Smooth muscle cell of bladder (primary cell): ENCODE data around the gene LY6G6C. TPM values are rescaled to one million over a fixed set of nuclear protein-coding genes. Genes with fewer than 3 reads are reported as not detected.

Experiments
- total RNA-seq: library from RNA; depleted of rRNA; stranded (reverse); fragments of >200 nt; gene quantifications from 2 replicates; pipeline ENCODE4 v1.2.3, GENCODE V29; 2014

Gene LY6G6C
- total RNA-seq: not detected in 2 replicates

GRCh38 chr6:31721351-31722020 lies at the start of gene LY6G6C:
Gene LY6G6C (minus strand): TSS chr6:31721746. CDS start chr6:31721679, 67 bp downstream.

GRCh38 chr6:31762356-31762755 lies 40.8 kb upstream of the LY6G6C start, which contains the start of gene SAPCD1:
Gene SAPCD1 (plus strand): TSS chr6:31762656. CDS start chr6:31763055, 399 bp downstream.

GRCh38 chr6:31739639-31740396 lies 18.3 kb upstream of the LY6G6C start, which contains the start of gene MSH5:
Gene MSH5 (plus strand): TSS chr6:31740005. CDS start chr6:31740467, 462 bp downstream.

GRCh38 chr6:31736021-31736767 lies 14.6 kb upstream of the LY6G6C start, which contains the start of gene CLIC1:
Gene CLIC1 (minus strand): TSS chr6:31736530. CDS start chr6:31736300, 230 bp downstream.

GRCh38 chr6:31728767-31729514 lies 7.4 kb upstream of the LY6G6C start, which contains the start of gene DDAH2:
Gene DDAH2 (minus strand): TSS chr6:31729299. CDS start chr6:31729161, 138 bp downstream.

GRCh38 chr6:31723245-31723979 lies 1.9 kb upstream of the LY6G6C start, which contains the start of gene MPIG6B:
Gene MPIG6B (plus strand): TSS chr6:31723373. CDS start chr6:31723384, 11 bp downstream.

GRCh38 chr6:31715022-31715958 lies 6.3 kb downstream of the LY6G6C start, which contains the start of gene LY6G6D:
Gene LY6G6D (plus strand): TSS chr6:31715348. CDS start chr6:31715356, 8 bp downstream.

GRCh38 chr6:31706599-31706998 lies 14.9 kb downstream of the LY6G6C start, which contains the start of gene LY6G6F:
Gene LY6G6F (plus strand): TSS chr6:31706866. CDS start chr6:31706907, 41 bp downstream.

GRCh38 chr6:31702819-31703716 lies 18.5 kb downstream of the LY6G6C start, which contains the start of gene ABHD16A:
Gene ABHD16A (minus strand): TSS chr6:31703324. CDS start chr6:31703281, 43 bp downstream.

GRCh38 chr6:31680226-31681134 lies 41.1 kb downstream of the LY6G6C start, which contains the start of gene LY6G5C:
Gene LY6G5C (minus strand): TSS chr6:31681067. CDS start chr6:31680373, 694 bp downstream.

GRCh38 chr6:31669676-31670075 lies 51.9 kb downstream of the LY6G6C start, which contains the start of gene LY6G5B:
Gene LY6G5B (plus strand): TSS chr6:31669976. CDS start chr6:31670951, 975 bp downstream.

Other genes with a start within 250 kb of the LY6G6C start
- gene MICB, start 223.6 kb downstream of the LY6G6C start, total RNA-seq: 8.2 and 8.4 TPM in 2 replicates
- not detected in 2 replicates for gene MCCD1, start 192.8 kb downstream of the LY6G6C start, total RNA-seq
- 317 and 461 TPM in 2 replicates for gene DDX39B, start 179.7 kb downstream of the LY6G6C start, total RNA-seq
- gene ATP6V1G2, start 175.1 kb downstream of the LY6G6C start, total RNA-seq: 4.8 and 5.0 TPM in 2 replicates
- gene NFKBIL1, start 174.1 kb downstream of the LY6G6C start, total RNA-seq: 27.3 and 31.5 TPM in 2 replicates
- gene LTA, start 149.5 kb downstream of the LY6G6C start, total RNA-seq: not detected in 2 replicates
- gene TNF, start 146.2 kb downstream of the LY6G6C start, total RNA-seq: not detected in 2 replicates
- not detected in 2 replicates for gene LTB, start 139.3 kb downstream of the LY6G6C start, total RNA-seq
- gene LST1, start 135.5 kb downstream of the LY6G6C start, total RNA-seq: not detected in 2 replicates
- gene NCR3, start 128.7 kb downstream of the LY6G6C start, total RNA-seq: not detected in 2 replicates
- gene AIF1, start 106.5 kb downstream of the LY6G6C start, total RNA-seq: not detected in 2 replicates
- 18.6 and 21.4 TPM in 2 replicates for gene PRRC2A, start 101.0 kb downstream of the LY6G6C start, total RNA-seq
- gene BAG6, start 69.1 kb downstream of the LY6G6C start, total RNA-seq: 64.6 and 88.0 TPM in 2 replicates
- 1.3 and 2.8 TPM in 2 replicates for gene APOM, start 65.9 kb downstream of the LY6G6C start, total RNA-seq
- 17.9 and 23.8 TPM in 2 replicates for gene C6orf47, start 61.0 kb downstream of the LY6G6C start, total RNA-seq
- 13.4 and 14.3 TPM in 2 replicates for gene GPANK1, start 56.7 kb downstream of the LY6G6C start, total RNA-seq
- gene CSNK2B, start 55.7 kb downstream of the LY6G6C start, total RNA-seq: 97.7 and 99.1 TPM in 2 replicates
- 2.1 and 2.6 TPM in 2 replicates for gene LY6G5B, start 51.8 kb downstream of the LY6G6C start, total RNA-seq
- 0.09 and 0.43 TPM in 2 replicates for gene LY6G5C, start 40.7 kb downstream of the LY6G6C start, total RNA-seq
- 65.4 and 70.2 TPM in 2 replicates for gene ABHD16A, start 18.4 kb downstream of the LY6G6C start, total RNA-seq
- not detected in 2 replicates for gene LY6G6F, start 14.9 kb downstream of the LY6G6C start, total RNA-seq
- gene LY6G6D, start 6.4 kb downstream of the LY6G6C start, total RNA-seq: not detected in 2 replicates
- not detected in 2 replicates for gene MPIG6B, start 1.6 kb upstream of the LY6G6C start, total RNA-seq
- 74.1 and 102 TPM in 2 replicates for gene DDAH2, start 7.6 kb upstream of the LY6G6C start, total RNA-seq
- gene CLIC1, start 14.8 kb upstream of the LY6G6C start, total RNA-seq: 529 and 547 TPM in 2 replicates
- gene MSH5, start 18.3 kb upstream of the LY6G6C start, total RNA-seq: 3.2 and 3.3 TPM in 2 replicates
- gene SAPCD1, start 40.9 kb upstream of the LY6G6C start, total RNA-seq: 0.28 TPM in 2 replicates
- 0.14 and 0.28 TPM in 2 replicates for gene VWA7, start 55.6 kb upstream of the LY6G6C start, total RNA-seq
- gene VARS1, start 74.0 kb upstream of the LY6G6C start, total RNA-seq: 36.0 and 38.7 TPM in 2 replicates
- gene LSM2, start 85.2 kb upstream of the LY6G6C start, total RNA-seq: 22.3 and 27.3 TPM in 2 replicates
- 1.7 and 1.9 TPM in 2 replicates for gene HSPA1L, start 93.5 kb upstream of the LY6G6C start, total RNA-seq
- gene HSPA1A, start 93.8 kb upstream of the LY6G6C start, total RNA-seq: 63.6 and 87.8 TPM in 2 replicates
- 113 and 131 TPM in 2 replicates for gene HSPA1B, start 106.0 kb upstream of the LY6G6C start, total RNA-seq
- 88.7 and 119 TPM in 2 replicates for gene NEU1, start 141.1 kb upstream of the LY6G6C start, total RNA-seq
- gene SLC44A4, start 157.3 kb upstream of the LY6G6C start, total RNA-seq: not detected in 2 replicates
- 48.6 and 68.9 TPM in 2 replicates for gene EHMT2, start 176.0 kb upstream of the LY6G6C start, total RNA-seq
- gene ZBTB12, start 180.3 kb upstream of the LY6G6C start, total RNA-seq: 3.8 and 7.2 TPM in 2 replicates
- 5.4 and 8.4 TPM in 2 replicates for gene C2, start 206.0 kb upstream of the LY6G6C start, total RNA-seq
- 46.1 and 61.2 TPM in 2 replicates for gene CFB, start 224.3 kb upstream of the LY6G6C start, total RNA-seq
- gene NELFE, start 237.2 kb upstream of the LY6G6C start, total RNA-seq: 87.3 and 111 TPM in 2 replicates
- 54.3 and 84.7 TPM in 2 replicates for gene SKIC2, start 237.4 kb upstream of the LY6G6C start, total RNA-seq